K562 (cell line): ENCODE results near the gene USP49. TPM values are rescaled to one million over a fixed set of nuclear protein-coding genes. Genes with fewer than 3 reads are reported as not detected.
A peak's percentile ranks its signal among the peaks of the same experiment; 100 is the strongest.

Source experiments
- AFF4 ChIP-seq: sonication (generic); formaldehyde crosslinking; IDR thresholded peaks from 2 replicates; pipeline ENCODE4 v1.8.0; 2023; ENCODE audit warnings: mild to moderate bottlenecking, missing genetic modification reagents
- GTF2F1 ChIP-seq: IDR thresholded peaks from 2 replicates; pipeline ENCODE4 v1.6.1; 2011; ENCODE audit warnings: low read depth, low read length, improper control_type of control experiment
- HLTF ChIP-seq: fragments of 450-650 bp; IDR thresholded peaks from 2 replicates; pipeline ENCODE4 v1.6.1; 2016
- KAT7 ChIP-seq: sonication (generic); formaldehyde crosslinking; IDR thresholded peaks from 2 replicates; pipeline ENCODE4 v1.8.0; 2022; ENCODE audit warnings: missing genetic modification reagents, mild to moderate bottlenecking, borderline replicate concordance
- MCM2 ChIP-seq: fragments of 450-650 bp; IDR thresholded peaks from 2 replicates; pipeline ENCODE4 v1.6.1; 2017; ENCODE audit warnings: low read depth, mild to moderate bottlenecking
- MNT ChIP-seq, 2 experiments: fragments of 450-650 bp; conservative IDR thresholded peaks; 2 replicates each; pipeline ENCODE4 v1.6.1; 2017; ENCODE audit warnings: mild to moderate bottlenecking in 2 of 2, moderate library complexity in 2 of 2
- NCOA2 ChIP-seq, 2 experiments: fragments of 450-650 bp; IDR thresholded peaks; 2 replicates each; pipeline ENCODE4 v1.6.1; 2018; ENCODE audit warnings: mild to moderate bottlenecking in 2 of 2, moderate library complexity in 1 of 2; ENCODE audit not compliant: partially characterized antibody in 2 of 2
- NR2C2 ChIP-seq, 2 experiments: fragments of 200-800 bp in 1 of 2; sonication (Bioruptor generic) in 1 of 2; sonication (generic) in 1 of 2; formaldehyde crosslinking in 1 of 2; IDR thresholded peaks; 2 replicates each; pipeline versions ENCODE4 v1.6.1 to v1.8.0; 2016 to 2022; ENCODE audit warnings: mild to moderate bottlenecking in 1 of 2, missing compliant biosample characterization in 1 of 2, missing genetic modification characterization in 1 of 2, missing genetic modification reagents in 1 of 2
- PHF8 ChIP-seq: fragments of 200-600 bp; sonication (generic); IDR thresholded peaks from 2 replicates; pipeline ENCODE4 v1.6.1; 2012; ENCODE audit warnings: mixed run types, mild to moderate bottlenecking, inconsistent platforms, low read length, moderate library complexity, borderline replicate concordance
- RNF2 ChIP-seq: sonication (generic); IDR thresholded peaks from 2 replicates; pipeline ENCODE4 v1.6.1; 2016
- USF1 ChIP-seq: sonication (generic); formaldehyde crosslinking; IDR thresholded peaks from 2 replicates; pipeline ENCODE4 v1.9.0; 2022; ENCODE audit warnings: mild to moderate bottlenecking, missing genetic modification reagents
- ZKSCAN1 ChIP-seq: fragments of 150-350 bp; IDR thresholded peaks from 2 replicates; pipeline ENCODE4 v1.6.1; 2016; ENCODE audit warnings: low read depth, low read length
- ZNF609 ChIP-seq: sonication (generic); formaldehyde crosslinking; IDR thresholded peaks from 2 replicates; pipeline ENCODE4 v1.8.1; 2023; ENCODE audit warnings: missing genetic modification reagents, mild to moderate bottlenecking, borderline replicate concordance
- ZNF780A ChIP-seq: fragments of 250-450 bp; sonication (Bioruptor Pico); IDR thresholded peaks from 2 replicates; pipeline ENCODE4 v1.5.0; 2021; ENCODE audit warnings: mild to moderate bottlenecking
- ZNF830 ChIP-seq: fragments of 250-450 bp; sonication (Bioruptor Pico); IDR thresholded peaks from 2 replicates; pipeline ENCODE4 v1.5.0; 2021; ENCODE audit warnings: mild to moderate bottlenecking
- ZSCAN32 ChIP-seq: fragments of 450-650 bp; formaldehyde crosslinking; IDR thresholded peaks from 2 replicates; pipeline ENCODE4 v1.4.0; 2020; ENCODE audit warnings: mild to moderate bottlenecking, moderate library complexity
- polyA plus RNA-seq, 8 experiments: library from polyadenylated mRNA; depleted of rRNA in 4 of 8; stranded (reverse) in 5 of 8; unstranded in 3 of 8; fragments of >200 nt; fragmentation: Nextera tagmentation in 2 of 8; fragmentation: Illumina TruSeq in 1 of 8; extraction: Ambion mirVana in 2 of 8; extraction: Trizol in 1 of 8; gene quantifications; 2 replicates each; pipeline versions ENCODE4 v1.2.1 to v1.2.3, GENCODE V29; 2011 to 2014; ENCODE audit warnings: inconsistent platforms in 1 of 8, missing spikeins in 1 of 8
- total RNA-seq, 7 experiments: library from RNA; depleted of rRNA in 6 of 7; stranded (reverse); fragments of >200 nt in 6 of 7; fragmentation: Illumina TruSeq in 2 of 7; extraction: Trizol in 2 of 7; gene quantifications; 2 replicates each; pipeline versions ENCODE4 v1.2.1 to v1.2.3, GENCODE V29; 2011 to 2021; ENCODE audit warnings: low replicate concordance in 1 of 7

USP49 gene
- total and polyA plus RNA-seq, 9 of the 15 experiments (the other 6 are each of a cell fraction or from before 2014, with no cell fraction given): 1.0 to 9.9 (median 6.5) TPM

GRCh38 chr6:41787219-41787917, 107.8 kb downstream of the USP49 start, which contains the start of gene TOMM6 (continued):
- TF ChIP-seq AFF4 (CRISPR knock-in tag) (peak; percentile 93), ZNF830 (CRISPR knock-in tag) (no peak), ZKSCAN1 (0 out of 2 replicates have a peak, but pooled peaks have one; percentile 54), ZSCAN32 (no peak), ZNF609 (CRISPR knock-in tag) (no peak), GTF2F1 (peak; percentile 71), HLTF (0 out of 2 replicates have a peak, but pooled peaks have one; percentile 7), NR2C2 (CRISPR knock-in tag; IDR thresholded peaks at IDR 0.05) (peak; percentile 86), NR2C2 (tag; IDR thresholded peaks at IDR 0.05) (peak; percentile 86), KAT7 (CRISPR knock-in tag) (peak; percentile 95), USF1 (CRISPR knock-in tag) (no peak), NCOA2 (IDR thresholded peaks at IDR 0.05; ENCODE audit: partially characterized antibody in 2 of 2) (no peak), ZNF780A (no peak), PHF8 (peak; percentile 95), MCM2 (no peak), MNT (conservative IDR thresholded peaks at IDR 0.05) (peak; percentile 87 to 93), RNF2 (peak; percentile 71; the same call in 1 of the 2 replicates)
